Ishikawa (cell line): ENCODE data around the gene P2RX4.

Source experiments
- CEBPB ChIP-seq: IDR thresholded peaks from 2 replicates; pipeline ENCODE4 v1.6.1; 2012
- CREB1 ChIP-seq: IDR thresholded peaks from 2 replicates; pipeline ENCODE4 v1.6.1; 2012; ENCODE audit warnings: low read depth
- EGR1 ChIP-seq: IDR thresholded peaks from 2 replicates; pipeline ENCODE4 v1.6.1; 2012
- EP300 ChIP-seq: IDR thresholded peaks from 2 replicates; pipeline ENCODE4 v1.6.1; 2012; ENCODE audit warnings: borderline replicate concordance
- FOXM1 ChIP-seq: IDR thresholded peaks from 2 replicates; pipeline ENCODE4 v1.6.1; 2012; ENCODE audit warnings: low read depth, borderline replicate concordance
- NFIC ChIP-seq: IDR thresholded peaks from 2 replicates; pipeline ENCODE4 v1.6.1; 2012
- RAD21 ChIP-seq: IDR thresholded peaks from 2 replicates; pipeline ENCODE4 v1.6.1; 2012; ENCODE audit warnings: low read depth
- TAF1 ChIP-seq: IDR thresholded peaks from 2 replicates; pipeline ENCODE4 v1.6.1; 2012; ENCODE audit warnings: low read depth, mild to moderate bottlenecking
- TCF12 ChIP-seq: IDR thresholded peaks from 2 replicates; pipeline ENCODE4 v1.6.1; 2012; ENCODE audit warnings: low read depth
- TEAD4 ChIP-seq: IDR thresholded peaks from 2 replicates; pipeline ENCODE4 v1.6.1; 2012
- YY1 ChIP-seq: IDR thresholded peaks from 2 replicates; pipeline ENCODE4 v1.6.1; 2012; ENCODE audit warnings: low read depth
- ZBTB7A ChIP-seq: IDR thresholded peaks from 2 replicates; pipeline ENCODE4 v1.6.1; 2012; ENCODE audit warnings: low read depth
- TF ChIP-seq, protein P1 (sequence below): IDR thresholded peaks from 2 replicates; pipeline ENCODE4 v1.6.1; 2012; ENCODE audit warnings: low read depth, mild to moderate bottlenecking
- TF ChIP-seq, protein P2 (sequence below): IDR thresholded peaks from 2 replicates; pipeline ENCODE4 v1.6.1; 2012
- TF ChIP-seq, protein P3 (sequence below): IDR thresholded peaks from 2 replicates; pipeline ENCODE4 v1.6.1; 2012

P2RX4 gene

DNA sequence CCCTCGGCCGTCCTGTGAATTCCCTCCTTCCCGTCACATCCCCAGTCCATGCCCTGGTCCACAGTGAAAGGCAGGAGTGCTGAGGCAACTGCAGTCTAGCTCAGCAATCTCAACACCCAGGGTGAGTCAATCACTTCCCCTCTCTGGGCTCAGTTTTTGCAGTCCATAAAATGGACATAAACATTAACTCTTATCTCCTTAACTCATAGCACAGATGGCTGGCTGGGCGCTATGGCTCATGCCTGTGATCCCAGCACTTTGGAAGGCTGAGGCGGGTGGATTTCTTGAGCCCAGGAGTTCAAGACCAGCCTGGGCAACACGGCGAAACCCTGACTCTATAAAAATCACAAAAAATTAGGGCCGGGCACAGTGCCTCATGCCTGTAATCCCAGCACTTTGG, 54.2 kb downstream of the P2RX4 start:
- TF ChIP-seq, protein P1, sequence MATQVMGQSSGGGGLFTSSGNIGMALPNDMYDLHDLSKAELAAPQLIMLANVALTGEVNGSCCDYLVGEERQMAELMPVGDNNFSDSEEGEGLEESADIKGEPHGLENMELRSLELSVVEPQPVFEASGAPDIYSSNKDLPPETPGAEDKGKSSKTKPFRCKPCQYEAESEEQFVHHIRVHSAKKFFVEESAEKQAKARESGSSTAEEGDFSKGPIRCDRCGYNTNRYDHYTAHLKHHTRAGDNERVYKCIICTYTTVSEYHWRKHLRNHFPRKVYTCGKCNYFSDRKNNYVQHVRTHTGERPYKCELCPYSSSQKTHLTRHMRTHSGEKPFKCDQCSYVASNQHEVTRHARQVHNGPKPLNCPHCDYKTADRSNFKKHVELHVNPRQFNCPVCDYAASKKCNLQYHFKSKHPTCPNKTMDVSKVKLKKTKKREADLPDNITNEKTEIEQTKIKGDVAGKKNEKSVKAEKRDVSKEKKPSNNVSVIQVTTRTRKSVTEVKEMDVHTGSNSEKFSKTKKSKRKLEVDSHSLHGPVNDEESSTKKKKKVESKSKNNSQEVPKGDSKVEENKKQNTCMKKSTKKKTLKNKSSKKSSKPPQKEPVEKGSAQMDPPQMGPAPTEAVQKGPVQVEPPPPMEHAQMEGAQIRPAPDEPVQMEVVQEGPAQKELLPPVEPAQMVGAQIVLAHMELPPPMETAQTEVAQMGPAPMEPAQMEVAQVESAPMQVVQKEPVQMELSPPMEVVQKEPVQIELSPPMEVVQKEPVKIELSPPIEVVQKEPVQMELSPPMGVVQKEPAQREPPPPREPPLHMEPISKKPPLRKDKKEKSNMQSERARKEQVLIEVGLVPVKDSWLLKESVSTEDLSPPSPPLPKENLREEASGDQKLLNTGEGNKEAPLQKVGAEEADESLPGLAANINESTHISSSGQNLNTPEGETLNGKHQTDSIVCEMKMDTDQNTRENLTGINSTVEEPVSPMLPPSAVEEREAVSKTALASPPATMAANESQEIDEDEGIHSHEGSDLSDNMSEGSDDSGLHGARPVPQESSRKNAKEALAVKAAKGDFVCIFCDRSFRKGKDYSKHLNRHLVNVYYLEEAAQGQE: no peak
- no peak for TF ChIP-seq TEAD4
- no peak for TF ChIP-seq TCF12
- TF ChIP-seq, protein P2, sequence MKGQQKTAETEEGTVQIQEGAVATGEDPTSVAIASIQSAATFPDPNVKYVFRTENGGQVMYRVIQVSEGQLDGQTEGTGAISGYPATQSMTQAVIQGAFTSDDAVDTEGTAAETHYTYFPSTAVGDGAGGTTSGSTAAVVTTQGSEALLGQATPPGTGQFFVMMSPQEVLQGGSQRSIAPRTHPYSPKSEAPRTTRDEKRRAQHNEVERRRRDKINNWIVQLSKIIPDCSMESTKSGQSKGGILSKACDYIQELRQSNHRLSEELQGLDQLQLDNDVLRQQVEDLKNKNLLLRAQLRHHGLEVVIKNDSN: no peak
- TF ChIP-seq CREB1: no peak
- TF ChIP-seq CEBPB: no peak
- no peak for TF ChIP-seq TAF1
- no peak for TF ChIP-seq FOXM1

DNA sequence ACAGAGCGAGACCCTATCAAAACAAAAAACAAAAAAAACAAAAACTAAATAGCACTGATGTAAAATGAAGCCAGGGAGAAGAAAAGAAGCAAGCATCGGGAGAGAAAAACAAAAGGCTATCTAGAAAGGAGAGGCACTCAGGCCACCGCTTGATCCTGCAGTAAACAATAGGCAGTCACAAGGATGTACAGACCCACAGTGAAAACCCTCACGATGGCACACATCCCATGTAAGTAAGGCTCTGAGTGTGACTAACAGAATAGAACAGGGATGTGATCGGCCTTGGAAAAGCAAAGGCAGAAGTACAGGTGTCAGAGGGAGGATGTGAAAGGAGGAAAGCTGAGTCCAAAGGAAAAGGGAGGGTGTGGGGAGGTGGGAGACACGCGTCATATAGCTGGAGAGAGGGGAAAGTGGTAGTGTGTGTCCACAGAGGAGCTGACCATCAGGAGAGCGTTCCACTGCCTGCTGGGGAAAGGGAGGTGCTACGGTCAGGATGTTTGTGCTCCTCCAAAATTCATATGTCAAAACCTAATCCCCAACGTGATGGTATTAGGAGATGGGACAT, 55.1 kb downstream of the P2RX4 start:
- TF ChIP-seq ZBTB7A: no peak
- no peak for TF ChIP-seq TAF1
- TF ChIP-seq EP300: no peak
- TF ChIP-seq CREB1: no peak
- TF ChIP-seq YY1: no peak
- no peak for TF ChIP-seq TEAD4

DNA sequence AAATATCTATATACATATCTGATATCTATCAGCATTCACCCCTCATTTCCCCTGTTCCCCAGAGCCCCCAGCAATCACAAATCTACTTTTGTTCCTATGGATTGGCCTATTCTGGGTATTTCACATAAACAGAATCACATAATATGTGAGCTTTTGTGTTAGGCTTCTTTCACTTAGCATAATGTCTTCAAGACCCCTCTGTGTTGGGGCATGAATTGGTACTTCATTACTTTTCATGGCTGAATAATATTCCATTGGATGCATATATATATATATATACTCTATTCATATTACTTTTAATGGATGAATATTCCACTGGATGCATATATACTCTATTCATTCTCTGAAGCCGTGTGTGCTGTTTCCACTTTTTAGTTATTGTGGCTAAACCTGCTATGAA, 57.9 kb downstream of the P2RX4 start:
- TF ChIP-seq ZBTB7A: no peak
- no peak for TF ChIP-seq TEAD4
- no peak for TF ChIP-seq RAD21
- TF ChIP-seq, protein P2: no peak
- TF ChIP-seq, protein P3, sequence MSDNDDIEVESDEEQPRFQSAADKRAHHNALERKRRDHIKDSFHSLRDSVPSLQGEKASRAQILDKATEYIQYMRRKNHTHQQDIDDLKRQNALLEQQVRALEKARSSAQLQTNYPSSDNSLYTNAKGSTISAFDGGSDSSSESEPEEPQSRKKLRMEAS: no peak

DNA sequence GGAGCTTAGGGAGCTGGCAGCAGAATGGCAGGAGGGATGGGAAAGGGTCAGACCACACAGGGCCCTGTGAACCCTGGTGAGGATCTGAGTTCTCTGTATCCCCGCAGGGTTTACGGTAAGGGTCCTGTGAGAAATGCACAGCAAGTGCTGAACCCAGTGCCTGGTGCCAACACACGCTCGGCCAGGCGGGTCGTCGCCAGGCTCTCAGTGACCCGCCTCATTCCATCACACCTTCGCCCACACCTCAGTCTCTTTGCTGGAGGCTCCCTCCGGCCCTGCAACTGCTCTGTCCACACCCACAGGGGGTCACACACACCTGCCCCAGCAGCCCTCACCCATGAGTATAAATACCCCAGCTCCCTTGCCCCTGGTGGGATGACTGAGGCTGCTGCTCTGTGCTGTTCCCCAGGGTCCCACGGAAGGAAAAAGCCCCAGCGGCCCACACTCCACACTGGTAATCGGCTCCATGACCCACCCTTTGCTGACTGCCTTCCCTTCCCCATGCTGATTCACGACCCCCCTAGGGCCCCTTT, 63.5 kb downstream of the P2RX4 start:
- TF ChIP-seq, protein P3: no peak
- no peak for TF ChIP-seq EGR1
- TF ChIP-seq, protein P2: no peak
- no peak for TF ChIP-seq EP300
- TF ChIP-seq ZBTB7A: no peak
- no peak for TF ChIP-seq TEAD4
- TF ChIP-seq YY1: no peak
- TF ChIP-seq NFIC: no peak

DNA sequence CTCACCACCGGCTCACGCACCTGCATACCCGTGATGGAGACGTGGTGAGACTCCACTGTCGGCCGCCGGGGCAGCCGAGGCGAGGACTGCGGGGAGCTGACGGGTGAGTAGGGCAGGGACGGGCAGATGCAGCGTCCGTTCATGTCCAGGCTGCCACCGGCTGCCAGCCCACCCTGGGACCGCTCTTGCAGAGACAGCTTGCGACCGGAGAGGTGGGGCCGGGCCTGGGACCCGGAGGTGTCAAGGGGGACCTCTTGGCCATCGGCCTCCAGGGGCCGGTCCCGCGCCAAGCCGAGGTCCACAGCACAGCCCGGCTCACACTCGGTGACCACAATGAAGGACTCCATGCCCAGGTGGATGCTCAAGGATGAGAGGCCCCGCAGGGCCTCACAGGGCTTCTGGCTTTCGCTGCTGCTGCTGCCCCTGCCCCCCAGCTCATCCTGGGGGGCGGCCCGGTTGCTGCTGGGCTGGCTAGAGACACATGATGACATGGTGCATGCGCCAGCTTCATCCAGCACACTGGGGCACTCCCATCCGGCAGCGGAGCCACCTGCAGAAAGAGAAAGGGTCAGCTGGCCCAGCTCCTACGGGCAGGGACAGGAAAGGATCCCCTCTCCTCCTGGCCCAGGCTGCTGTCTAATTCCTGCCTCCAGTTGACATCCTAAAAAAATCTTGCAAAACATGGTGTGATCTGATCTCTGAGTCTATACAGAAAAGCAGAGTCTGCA, 64.3 kb downstream of the P2RX4 start:
- TF ChIP-seq TEAD4 (no peak), CREB1 (no peak), RAD21 (no peak), TCF12 (no peak), YY1 (no peak), EGR1 (no peak), NFIC (no peak), FOXM1 (no peak)
- TF ChIP-seq, protein P1: no peak

DNA sequence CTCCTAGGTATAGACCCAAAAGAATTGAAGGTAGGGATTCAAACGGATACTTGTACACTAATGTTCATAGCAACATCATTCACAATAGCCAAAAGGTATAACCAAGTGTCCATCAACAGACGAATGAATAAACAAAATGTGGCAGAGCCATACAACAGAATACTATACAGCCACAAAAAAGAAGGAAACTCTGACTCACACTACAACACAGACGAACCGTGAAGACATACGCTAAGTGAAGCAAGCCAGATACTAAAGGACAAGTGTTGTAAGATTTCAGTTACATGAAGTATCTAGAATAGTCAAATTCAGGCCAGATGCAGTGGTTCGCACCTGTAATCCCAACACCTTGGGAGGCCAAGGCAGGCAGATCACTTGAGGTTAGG, 67.4 kb downstream of the P2RX4 start:
- TF ChIP-seq TEAD4: no peak
- TF ChIP-seq, protein P2: no peak
- no peak for TF ChIP-seq EP300
- no peak for TF ChIP-seq TCF12
